ENCODE measurements around the gene TTLL13.

GRCh38 chr15:90200534-90201129 is 48.7 kb upstream of the TTLL13 start:
- TF ChIP-seq CTCF (IDR thresholded peaks at IDR 0.05) = no peak
- TF ChIP-seq ZFX (IDR thresholded peaks at IDR 0.05; ENCODE audit: borderline replicate concordance) = no peak

All from 22Rv1 (cell line).